HL-60 (cell line): ENCODE results near the gene ATAD1.
"Not testable (repeated sequence)": the region's sequence is repeated elsewhere in the genome, so short reads cannot be mapped to it uniquely, and the experiment has no call there.

ENCODE experiments used
- DNase-seq, 2 experiments: peaks; one replicate each; pipeline ENCODE4 v3.0.0-alpha.2; 2010 to 2020; ENCODE audit warnings: low read depth in 1 of 2, low spot score in 1 of 2
- H3K27ac ChIP-seq: fragments of 250-450 bp; sonication (Bioruptor Pico); replicated peaks from 2 replicates; pipeline ENCODE4 v1.5.1; 2020; ENCODE audit warnings: mild to moderate bottlenecking, moderate library complexity
- H3K27me3 ChIP-seq: fragments of 250-450 bp; sonication (Bioruptor Pico); 2 replicates; pipeline ENCODE4 v1.5.1; 2021; ENCODE audit warnings: mild to moderate bottlenecking, moderate library complexity; ENCODE audit not compliant: insufficient read depth, poor library complexity, severe bottlenecking
- H3K4me3 ChIP-seq: replicated peaks from 2 replicates; pipeline ENCODE4 v1.5.1; 2011; ENCODE audit warnings: mild to moderate bottlenecking, control low read depth, low read length; ENCODE audit not compliant: insufficient read depth
- CTCF ChIP-seq: IDR thresholded peaks from one replicate; pipeline ENCODE4 v1.5.1; 2011; ENCODE audit warnings: low read length, control low read depth, inconsistent platforms; ENCODE audit not compliant: insufficient read depth
- GABPA ChIP-seq: IDR thresholded peaks from 2 replicates; pipeline ENCODE4 v1.6.1; 2012; ENCODE audit warnings: low read depth
- POLR2AphosphoS5 ChIP-seq: IDR thresholded peaks from 2 replicates; pipeline ENCODE4 v1.6.1; 2012; ENCODE audit warnings: low read depth
- REST ChIP-seq: IDR thresholded peaks from 2 replicates; pipeline ENCODE4 v1.6.1; 2012; ENCODE audit warnings: low read depth; ENCODE audit not compliant: insufficient replicate concordance
- SPI1 ChIP-seq: IDR thresholded peaks from 2 replicates; pipeline ENCODE4 v1.6.1; 2012; ENCODE audit warnings: low read depth, mild to moderate bottlenecking, borderline replicate concordance

The ATAD1 gene

GRCh38 chr10:87751274-87751673 lies 66.8 kb downstream of the ATAD1 start:
- Histone ChIP-seq H3K27ac (no peak overlapping the region), H3K27me3 (no peaks in the 10 kb centered on the region), H3K4me3 (no peak overlapping the region)
- TF ChIP-seq REST, result no peak
- no peak for TF ChIP-seq POLR2AphosphoS5
- no peak for TF ChIP-seq GABPA
- no peak for TF ChIP-seq SPI1
- TF ChIP-seq CTCF, result no peak
- DNase-seq, result no peak

GRCh38 chr10:87750817-87751216 lies 67.2 kb downstream of the ATAD1 start:
- Histone ChIP-seq H3K27me3 (no peaks in the 10 kb centered on the region), H3K27ac (no peak overlapping the region), H3K4me3 (no peak overlapping the region)
- DNase-seq, result no peak
- TF ChIP-seq GABPA, result no peak
- no peak for TF ChIP-seq REST
- TF ChIP-seq CTCF, result no peak
- TF ChIP-seq POLR2AphosphoS5, result no peak
- TF ChIP-seq SPI1, result no peak

- TF ChIP-seq SPI1 (no peak), GABPA (no peak), POLR2AphosphoS5 (no peak), REST (no peak), CTCF (no peak)
- no peak overlapping the region for H3K4me3 ChIP-seq
- no peak overlapping the region for H3K27ac ChIP-seq
- no peaks in the 10 kb centered on the region for H3K27me3 ChIP-seq
- DNase-seq, result no peak
Observed at GRCh38 chr10:87750001-87750671, 67.9 kb downstream of the ATAD1 start.

- H3K27ac ChIP-seq, DNase-seq, H3K4me3 ChIP-seq, H3K27me3 ChIP-seq: not testable (repeated sequence)
Observed at GRCh38 chr10:87748244-87748643, 69.8 kb downstream of the ATAD1 start.
